HepG2 (cell line): Measurements from ENCODE around the gene PAFAH1B2. TPM values are rescaled to one million over a fixed set of nuclear protein-coding genes. Genes with fewer than 3 reads are reported as not detected.

Source experiments
- ARID2 ChIP-seq: sonication (generic); formaldehyde crosslinking; IDR thresholded peaks from 2 replicates; pipeline ENCODE4 v1.8.1; 2022; ENCODE audit warnings: mild to moderate bottlenecking, missing genetic modification reagents, borderline replicate concordance
- ATF7-NPFF ChIP-seq: sonication (generic); formaldehyde crosslinking; IDR thresholded peaks from 2 replicates; pipeline ENCODE4 v1.8.1; 2023; ENCODE audit warnings: mild to moderate bottlenecking, low read depth, missing genetic modification reagents, moderate library complexity
- ELF3 ChIP-seq: IDR thresholded peaks from 2 replicates; pipeline ENCODE4 v1.6.1; 2016; ENCODE audit warnings: missing genetic modification reagents, missing compliant biosample characterization
- MED1 ChIP-seq: sonication (generic); formaldehyde crosslinking; IDR thresholded peaks from 2 replicates; pipeline ENCODE4 v1.4.0; 2020; ENCODE audit warnings: missing genetic modification reagents
- MXI1 ChIP-seq: IDR thresholded peaks from 3 replicates; pipeline ENCODE4 v1.6.1; 2012; ENCODE audit warnings: low read depth, low read length, inconsistent platforms, borderline replicate concordance
- NFIB ChIP-seq: sonication (generic); formaldehyde crosslinking; IDR thresholded peaks from 2 replicates; pipeline ENCODE4 v1.9.0; 2021; ENCODE audit warnings: missing genetic modification reagents, mild to moderate bottlenecking, borderline replicate concordance
- PHF8 ChIP-seq: sonication (generic); formaldehyde crosslinking; IDR thresholded peaks from 2 replicates; pipeline ENCODE4 v1.5.0; 2020; ENCODE audit warnings: missing genetic modification reagents
- PRDM10 ChIP-seq: sonication (generic); formaldehyde crosslinking; IDR thresholded peaks from 2 replicates; pipeline ENCODE4 v1.4.0; 2020; ENCODE audit warnings: low read depth, missing genetic modification reagents
- RXRB ChIP-seq: IDR thresholded peaks from 2 replicates; pipeline ENCODE4 v1.6.1; 2016; ENCODE audit warnings: borderline replicate concordance, missing genetic modification reagents, missing compliant biosample characterization
- SNAI1 ChIP-seq: sonication (generic); formaldehyde crosslinking; IDR thresholded peaks from 2 replicates; pipeline ENCODE4 v1.5.0; 2020; ENCODE audit warnings: mild to moderate bottlenecking, missing genetic modification reagents, borderline replicate concordance
- TBX2 ChIP-seq: sonication (generic); formaldehyde crosslinking; IDR thresholded peaks from 2 replicates; pipeline ENCODE4 v1.5.0; 2020; ENCODE audit warnings: missing genetic modification reagents, mild to moderate bottlenecking, borderline replicate concordance
- TFDP2 ChIP-seq: sonication (generic); formaldehyde crosslinking; IDR thresholded peaks from 2 replicates; pipeline ENCODE4 v1.4.0; 2020; ENCODE audit warnings: missing genetic modification reagents
- THYN1 ChIP-seq: sonication (generic); formaldehyde crosslinking; IDR thresholded peaks from 2 replicates; pipeline ENCODE4 v1.8.1; 2023; ENCODE audit warnings: low read depth, mild to moderate bottlenecking, moderate library complexity, missing genetic modification reagents, borderline replicate concordance
- ZFP91 ChIP-seq: sonication (generic); formaldehyde crosslinking; IDR thresholded peaks from 2 replicates; pipeline ENCODE4 v1.9.0; 2022; ENCODE audit warnings: missing genetic modification reagents, mild to moderate bottlenecking, borderline replicate concordance
- ZNF18 ChIP-seq: sonication (generic); formaldehyde crosslinking; IDR thresholded peaks from 2 replicates; pipeline ENCODE4 v1.8.0; 2022; ENCODE audit warnings: mild to moderate bottlenecking, missing genetic modification reagents; ENCODE audit not compliant: insufficient replicate concordance
- ZNF230 ChIP-seq: sonication (generic); formaldehyde crosslinking; IDR thresholded peaks from 2 replicates; pipeline ENCODE4 v1.4.0; 2020; ENCODE audit warnings: mild to moderate bottlenecking, missing genetic modification reagents
- ZNF274 ChIP-seq: sonication (generic); formaldehyde crosslinking; IDR thresholded peaks from 2 replicates; pipeline ENCODE4 v1.5.1; 2020; ENCODE audit warnings: mild to moderate bottlenecking, missing genetic modification reagents
- ZNF552 ChIP-seq: sonication (generic); formaldehyde crosslinking; IDR thresholded peaks from 2 replicates; pipeline ENCODE4 v1.9.0; 2022; ENCODE audit warnings: missing genetic modification reagents, mild to moderate bottlenecking, borderline replicate concordance
- ZNF670 ChIP-seq: sonication (generic); formaldehyde crosslinking; IDR thresholded peaks from 2 replicates; pipeline ENCODE4 v1.8.0; 2022; ENCODE audit warnings: mild to moderate bottlenecking, missing genetic modification reagents, borderline replicate concordance
- ZNF788 ChIP-seq: sonication (generic); formaldehyde crosslinking; IDR thresholded peaks from 2 replicates; pipeline ENCODE4 v1.5.0; 2020; ENCODE audit warnings: mild to moderate bottlenecking, missing genetic modification reagents, borderline replicate concordance
- polyA plus RNA-seq, 8 experiments: library from polyadenylated mRNA; depleted of rRNA in 3 of 8; stranded (reverse) in 7 of 8; unstranded in 1 of 8; fragments of >200 nt; fragmentation: Illumina TruSeq in 4 of 8; extraction: Trizol in 4 of 8; gene quantifications; 2 replicates each; pipeline versions ENCODE4 v1.2.1 to v1.2.3, GENCODE V29; 2011 to 2016; ENCODE audit warnings: low read depth in 4 of 8, missing spikeins in 1 of 8, mixed read lengths in 1 of 8; ENCODE audit not compliant: insufficient read depth in 1 of 8
- total RNA-seq, 5 experiments: library from RNA; depleted of rRNA; stranded (reverse); fragments of >200 nt; fragmentation: Illumina TruSeq; extraction: Trizol; gene quantifications; 2 replicates each; pipeline ENCODE4 v1.2.3, GENCODE V29; 2016; ENCODE audit warnings: low read depth in 1 of 5

The PAFAH1B2 gene
- total and polyA plus RNA-seq, 2 of the 13 experiments (the other 11 are each of a cell fraction or from before 2014, with no cell fraction given): 28.8 to 104 TPM

DNA sequence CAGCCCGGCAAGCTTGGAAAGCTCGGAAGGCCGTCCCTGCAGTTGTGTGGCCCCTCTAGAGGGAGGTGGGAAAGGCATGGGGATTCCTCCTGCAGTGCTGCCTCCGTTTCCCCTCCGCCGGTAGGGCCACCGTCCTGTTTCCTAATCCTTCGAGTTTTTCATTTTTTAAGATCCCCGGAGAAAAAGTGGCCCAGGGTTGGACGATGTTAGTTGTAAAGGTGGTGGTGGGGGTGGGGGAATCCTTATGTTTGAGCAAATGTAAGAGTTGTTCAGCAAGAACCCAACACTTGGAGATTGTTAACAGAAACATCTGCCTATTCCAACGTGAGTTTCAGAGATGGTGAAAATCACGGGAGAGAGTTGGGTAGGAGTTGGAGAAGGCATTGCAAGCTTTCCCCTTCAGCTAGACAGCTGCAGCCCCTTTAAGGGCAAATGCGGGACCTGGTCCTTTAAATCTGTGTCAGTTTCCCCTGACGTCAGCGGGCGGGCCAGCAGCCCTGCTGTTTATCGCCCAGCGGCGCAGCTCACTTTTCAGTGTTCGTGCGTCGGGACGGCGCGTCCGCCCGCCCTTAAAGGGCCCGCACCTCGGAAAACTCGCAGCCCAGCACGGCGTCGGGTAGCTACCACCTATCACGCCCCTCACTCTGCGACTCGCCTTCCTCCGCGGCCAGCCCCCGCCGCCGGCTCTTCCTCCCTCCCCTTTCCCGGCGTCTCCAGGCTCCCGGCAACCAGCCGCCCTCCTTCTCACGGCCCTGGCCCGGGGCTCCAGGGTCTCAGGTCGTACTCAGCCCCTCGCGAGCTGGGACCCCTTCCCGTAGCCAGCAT, 34.3 kb downstream of the PAFAH1B2 start, which contains the start of gene SIDT2 (continued):
- TF ChIP-seq TFDP2 (CRISPR knock-in tag): peak; percentile 73
- no peak for TF ChIP-seq ZNF230 (CRISPR knock-in tag)
- 0 out of 2 replicates have a peak, but pooled peaks have one; percentile 37 for TF ChIP-seq ZNF670 (CRISPR knock-in tag)
- peak; percentile 73 for TF ChIP-seq TBX2
- TF ChIP-seq ATF7-NPFF: peak; percentile 33; the same call in 1 of the 2 replicates
- peak; percentile 96 for TF ChIP-seq PRDM10 (CRISPR knock-in tag)
- TF ChIP-seq MED1 (CRISPR knock-in tag): peak; percentile 49
- TF ChIP-seq ZFP91: peak; percentile 100
- peak; percentile 70; the same call in 1 of the 2 replicates for TF ChIP-seq ZNF788 (CRISPR knock-in tag)
- no peak for TF ChIP-seq SNAI1 (CRISPR knock-in tag)
- peak; percentile 39; the same call in 1 of the 3 replicates for TF ChIP-seq MXI1
- no peak for TF ChIP-seq ZNF552 (CRISPR knock-in tag)
- TF ChIP-seq ZNF274 (CRISPR knock-in tag): no peak
- no peak for TF ChIP-seq PHF8 (CRISPR knock-in tag)
- TF ChIP-seq NFIB: no peak
- TF ChIP-seq ELF3 (CRISPR knock-in tag): no peak; the same call in 1 of the 2 replicates
- TF ChIP-seq ARID2 (CRISPR knock-in tag): no peak
- TF ChIP-seq RXRB: 0 out of 2 replicates have a peak, but pooled peaks have one; percentile 20
- no peak for TF ChIP-seq THYN1 (CRISPR knock-in tag)
- TF ChIP-seq ZNF18 (CRISPR knock-in tag): no peak
